Transverse colon (tissue), 3 donors: ENCODE measurements around the gene SLC10A4.

Source experiments
- POLR2A ChIP-seq: fragments of 450-650 bp; IDR thresholded peaks from one replicate; pipeline ENCODE4 v1.6.1; 2016; ENCODE audit warnings: antibody characterized with exemption, mild to moderate bottlenecking, moderate library complexity
- TF ChIP-seq, protein P1 (sequence below), 5 experiments: fragments of 200-600 bp in 3 of 5; fragments of 450-650 bp in 2 of 5; sonication (generic) in 3 of 5; IDR thresholded peaks; 1 replicate in 2 of 5; 2 replicates in 3 of 5; pipeline ENCODE4 v1.5.1; 2016 to 2017; ENCODE audit warnings: antibody characterized with exemption in 5 of 5, inconsistent platforms in 3 of 5, mild to moderate bottlenecking in 2 of 5, moderate library complexity in 1 of 5

DNA sequence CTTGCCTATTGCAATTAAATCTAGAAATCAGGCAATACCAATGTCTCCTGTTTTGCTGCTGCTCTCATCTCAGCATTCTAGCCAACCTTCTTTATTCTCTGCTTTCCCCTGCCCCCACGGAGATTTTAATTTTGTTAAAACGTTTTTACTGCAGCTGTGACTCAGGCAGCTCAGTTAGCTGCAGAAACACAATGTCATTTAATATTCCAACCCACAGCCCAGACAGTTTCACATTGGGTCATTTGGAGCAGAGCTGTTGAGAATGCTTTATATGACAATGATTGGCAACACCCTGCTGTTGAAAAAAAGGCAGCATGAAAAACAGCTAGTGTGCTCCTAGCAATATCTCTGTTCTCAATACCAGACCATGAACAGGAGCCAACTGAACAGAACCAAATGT is 12.6 kb upstream of the SLC10A4 start:
- TF ChIP-seq, protein P1, sequence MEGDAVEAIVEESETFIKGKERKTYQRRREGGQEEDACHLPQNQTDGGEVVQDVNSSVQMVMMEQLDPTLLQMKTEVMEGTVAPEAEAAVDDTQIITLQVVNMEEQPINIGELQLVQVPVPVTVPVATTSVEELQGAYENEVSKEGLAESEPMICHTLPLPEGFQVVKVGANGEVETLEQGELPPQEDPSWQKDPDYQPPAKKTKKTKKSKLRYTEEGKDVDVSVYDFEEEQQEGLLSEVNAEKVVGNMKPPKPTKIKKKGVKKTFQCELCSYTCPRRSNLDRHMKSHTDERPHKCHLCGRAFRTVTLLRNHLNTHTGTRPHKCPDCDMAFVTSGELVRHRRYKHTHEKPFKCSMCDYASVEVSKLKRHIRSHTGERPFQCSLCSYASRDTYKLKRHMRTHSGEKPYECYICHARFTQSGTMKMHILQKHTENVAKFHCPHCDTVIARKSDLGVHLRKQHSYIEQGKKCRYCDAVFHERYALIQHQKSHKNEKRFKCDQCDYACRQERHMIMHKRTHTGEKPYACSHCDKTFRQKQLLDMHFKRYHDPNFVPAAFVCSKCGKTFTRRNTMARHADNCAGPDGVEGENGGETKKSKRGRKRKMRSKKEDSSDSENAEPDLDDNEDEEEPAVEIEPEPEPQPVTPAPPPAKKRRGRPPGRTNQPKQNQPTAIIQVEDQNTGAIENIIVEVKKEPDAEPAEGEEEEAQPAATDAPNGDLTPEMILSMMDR (IDR thresholded peaks at IDR 0.05), result no peak
- TF ChIP-seq POLR2A, result no peak
